Progenitor cell of endocrine pancreas (in vitro differentiated cells): ENCODE data around the gene PEX10. TPM values are rescaled to one million over a fixed set of nuclear protein-coding genes. Genes with fewer than 3 reads are reported as not detected.

ENCODE experiments used
- DNase-seq: peaks from one replicate; pipeline ENCODE4 v3.0.0; 2021; ENCODE audit warnings: low spot score; ENCODE audit not compliant: unreplicated experiment
- H3K27ac Mint-ChIP-seq: 2 replicates; pipeline ENCODE4 v1.8.0; 2021; ENCODE audit warnings: mild to moderate bottlenecking, moderate library complexity, mixed read lengths
- H3K27me3 Mint-ChIP-seq: 2 replicates; pipeline ENCODE4 v1.8.0; 2021; ENCODE audit warnings: mixed read lengths
- H3K36me3 Mint-ChIP-seq: 2 replicates; pipeline ENCODE4 v1.8.0; 2022; ENCODE audit warnings: mixed read lengths; ENCODE audit not compliant: insufficient read depth
- H3K4me1 Mint-ChIP-seq: 2 replicates; pipeline ENCODE4 v1.8.0; 2021; ENCODE audit warnings: low read depth, mixed read lengths
- H3K4me3 Mint-ChIP-seq: 2 replicates; pipeline ENCODE4 v1.8.0; 2021; ENCODE audit warnings: low read depth, mild to moderate bottlenecking, moderate library complexity, mixed read lengths
- H3K9me3 Mint-ChIP-seq: 2 replicates; pipeline ENCODE4 v1.8.0; 2021; ENCODE audit warnings: low read depth, mixed read lengths
- total RNA-seq: library from RNA; stranded (reverse); gene quantifications from 2 replicates; pipeline ENCODE4 v1.2.1, GENCODE V29; 2021
- TF ChIP-seq, protein P1 (sequence below): fragments of 200-600 bp; sonication (generic); IDR thresholded peaks from one replicate; pipeline ENCODE4 v1.5.0; 2021; ENCODE audit warnings: antibody characterized with exemption, mild to moderate bottlenecking; ENCODE audit not compliant: unreplicated experiment

Gene PEX10
- total RNA-seq, 1 donor from 2014 or later, result 27.5 TPM

DNA sequence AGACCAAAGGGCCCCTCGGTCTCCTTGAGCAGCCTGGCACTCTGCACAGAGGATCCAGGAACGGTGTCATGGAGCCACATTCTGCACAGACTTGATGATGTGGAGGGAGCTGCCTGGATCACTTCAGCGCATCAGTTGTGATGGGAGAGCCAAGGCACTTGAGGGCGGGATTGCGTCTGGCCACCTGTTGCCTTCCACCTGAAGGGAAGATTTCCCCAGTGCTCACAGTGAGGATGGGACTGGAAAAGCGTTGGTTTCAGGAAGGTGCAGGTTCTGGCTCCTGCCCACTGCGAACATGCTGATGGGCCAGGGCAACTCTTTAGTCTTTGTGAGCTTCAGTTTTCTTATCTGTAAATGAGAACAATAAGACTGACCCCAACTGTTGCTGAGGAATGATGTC is 18.1 kb downstream of the PEX10 start:
- H3K27ac Mint-ChIP-seq, result peak overlapping the region; percentile 85
- no peak for DNase-seq
- H3K9me3 Mint-ChIP-seq, result no peaks in the 10 kb centered on the region
- H3K36me3 Mint-ChIP-seq, result peaks cover 9% of the 10 kb centered on the region
- peaks cover 15% of the 10 kb centered on the region for H3K4me1 Mint-ChIP-seq
- TF ChIP-seq, protein P1, sequence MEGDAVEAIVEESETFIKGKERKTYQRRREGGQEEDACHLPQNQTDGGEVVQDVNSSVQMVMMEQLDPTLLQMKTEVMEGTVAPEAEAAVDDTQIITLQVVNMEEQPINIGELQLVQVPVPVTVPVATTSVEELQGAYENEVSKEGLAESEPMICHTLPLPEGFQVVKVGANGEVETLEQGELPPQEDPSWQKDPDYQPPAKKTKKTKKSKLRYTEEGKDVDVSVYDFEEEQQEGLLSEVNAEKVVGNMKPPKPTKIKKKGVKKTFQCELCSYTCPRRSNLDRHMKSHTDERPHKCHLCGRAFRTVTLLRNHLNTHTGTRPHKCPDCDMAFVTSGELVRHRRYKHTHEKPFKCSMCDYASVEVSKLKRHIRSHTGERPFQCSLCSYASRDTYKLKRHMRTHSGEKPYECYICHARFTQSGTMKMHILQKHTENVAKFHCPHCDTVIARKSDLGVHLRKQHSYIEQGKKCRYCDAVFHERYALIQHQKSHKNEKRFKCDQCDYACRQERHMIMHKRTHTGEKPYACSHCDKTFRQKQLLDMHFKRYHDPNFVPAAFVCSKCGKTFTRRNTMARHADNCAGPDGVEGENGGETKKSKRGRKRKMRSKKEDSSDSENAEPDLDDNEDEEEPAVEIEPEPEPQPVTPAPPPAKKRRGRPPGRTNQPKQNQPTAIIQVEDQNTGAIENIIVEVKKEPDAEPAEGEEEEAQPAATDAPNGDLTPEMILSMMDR, result no peak
- H3K27me3 Mint-ChIP-seq, result no peaks in the 10 kb centered on the region
- H3K4me3 Mint-ChIP-seq, result no peak overlapping the region

DNA sequence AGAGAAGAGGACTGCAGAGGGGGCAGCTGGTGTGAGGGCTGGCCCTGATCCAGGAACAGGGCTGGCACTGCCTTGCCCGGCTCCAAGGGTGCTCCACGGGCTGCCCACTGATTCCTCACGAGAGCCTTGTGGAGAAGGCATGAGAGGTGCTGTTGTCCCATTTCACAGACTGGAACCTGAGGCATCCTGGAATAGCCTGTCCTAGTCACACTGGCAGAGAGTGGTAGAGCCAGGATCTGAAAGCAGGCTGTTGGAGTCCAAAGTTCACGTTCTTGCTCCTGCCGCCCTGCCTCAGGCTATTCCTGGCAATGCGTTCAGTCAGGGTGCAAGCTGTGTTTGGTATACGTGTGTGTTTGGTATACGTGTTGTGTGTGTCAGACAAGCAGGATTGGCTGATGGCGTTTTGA is 18.9 kb downstream of the PEX10 start:
- DNase-seq, result no peak
- TF ChIP-seq, protein P1, result no peak
- H3K27ac Mint-ChIP-seq, result no peak overlapping the region
- peak overlapping the region; percentile 79 for H3K4me3 Mint-ChIP-seq
- H3K4me1 Mint-ChIP-seq, result peaks cover 15% of the 10 kb centered on the region
- no peaks in the 10 kb centered on the region for H3K9me3 Mint-ChIP-seq
- peaks cover 6% of the 10 kb centered on the region for H3K36me3 Mint-ChIP-seq
- H3K27me3 Mint-ChIP-seq, result no peaks in the 10 kb centered on the region

DNA sequence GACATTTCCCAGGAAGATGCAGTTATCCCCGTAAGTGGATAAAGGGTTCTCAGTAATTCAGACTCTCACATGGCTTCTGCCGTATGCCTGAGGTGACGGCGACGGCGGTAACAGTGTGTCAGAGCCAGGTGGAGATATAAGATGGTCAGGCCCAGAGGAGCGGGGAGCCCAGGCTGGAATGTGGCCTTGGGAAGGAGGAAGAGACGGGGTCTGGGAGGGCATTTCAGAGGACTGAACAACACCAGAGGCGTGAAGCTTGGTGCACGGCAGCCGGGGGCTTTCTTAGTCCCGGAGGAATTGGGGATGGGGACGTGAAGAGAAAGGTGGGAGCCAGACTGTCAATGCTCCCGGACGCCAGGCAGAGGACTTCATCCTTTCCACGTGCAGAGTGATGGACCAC is 19.7 kb downstream of the PEX10 start:
- Mint-ChIP-seq H3K4me3 (peak overlapping the region; percentile 79), H3K4me1 (peaks cover 15% of the 10 kb centered on the region), H3K36me3 (peaks cover 6% of the 10 kb centered on the region), H3K27me3 (no peaks in the 10 kb centered on the region), H3K27ac (peak overlapping the region; percentile 88), H3K9me3 (no peaks in the 10 kb centered on the region)
- no peak for DNase-seq
- TF ChIP-seq, protein P1, result no peak

DNA sequence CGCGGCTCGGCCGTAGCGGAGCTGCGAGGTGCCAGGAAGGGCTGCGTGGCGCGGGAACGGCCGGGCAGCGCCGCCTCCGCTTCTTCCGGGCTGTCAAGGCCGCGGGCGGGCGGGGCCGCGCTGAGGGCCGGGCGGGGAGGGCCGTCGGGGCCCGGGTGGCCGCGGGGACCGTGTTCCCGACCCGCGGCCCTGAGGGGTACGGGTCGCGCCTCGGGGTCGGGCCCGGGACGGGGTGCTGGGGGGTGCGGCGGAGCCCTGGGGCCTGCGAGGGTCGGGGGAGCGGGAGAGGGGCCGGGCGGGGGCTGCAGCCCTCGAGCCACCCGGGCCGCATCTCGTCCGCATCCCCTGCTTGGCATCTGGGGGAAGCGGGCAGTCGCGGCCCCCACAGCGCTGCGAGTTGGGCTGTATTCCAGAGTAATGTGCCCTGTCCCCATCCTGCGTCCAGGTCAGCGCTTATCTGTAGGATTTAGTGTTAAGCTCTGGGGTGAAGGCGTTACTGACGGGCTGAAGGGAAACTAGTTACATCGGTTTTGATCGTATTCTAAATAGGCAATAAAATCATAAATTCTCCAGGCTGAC is 20.3 kb downstream of the PEX10 start:
- Mint-ChIP-seq H3K4me3 (peak overlapping the region; percentile 79), H3K4me1 (peaks cover 15% of the 10 kb centered on the region), H3K36me3 (peaks cover 4% of the 10 kb centered on the region), H3K27ac (peak overlapping the region; percentile 88), H3K27me3 (no peaks in the 10 kb centered on the region), H3K9me3 (no peaks in the 10 kb centered on the region)
- no peak for DNase-seq
- TF ChIP-seq, protein P1, result no peak

DNA sequence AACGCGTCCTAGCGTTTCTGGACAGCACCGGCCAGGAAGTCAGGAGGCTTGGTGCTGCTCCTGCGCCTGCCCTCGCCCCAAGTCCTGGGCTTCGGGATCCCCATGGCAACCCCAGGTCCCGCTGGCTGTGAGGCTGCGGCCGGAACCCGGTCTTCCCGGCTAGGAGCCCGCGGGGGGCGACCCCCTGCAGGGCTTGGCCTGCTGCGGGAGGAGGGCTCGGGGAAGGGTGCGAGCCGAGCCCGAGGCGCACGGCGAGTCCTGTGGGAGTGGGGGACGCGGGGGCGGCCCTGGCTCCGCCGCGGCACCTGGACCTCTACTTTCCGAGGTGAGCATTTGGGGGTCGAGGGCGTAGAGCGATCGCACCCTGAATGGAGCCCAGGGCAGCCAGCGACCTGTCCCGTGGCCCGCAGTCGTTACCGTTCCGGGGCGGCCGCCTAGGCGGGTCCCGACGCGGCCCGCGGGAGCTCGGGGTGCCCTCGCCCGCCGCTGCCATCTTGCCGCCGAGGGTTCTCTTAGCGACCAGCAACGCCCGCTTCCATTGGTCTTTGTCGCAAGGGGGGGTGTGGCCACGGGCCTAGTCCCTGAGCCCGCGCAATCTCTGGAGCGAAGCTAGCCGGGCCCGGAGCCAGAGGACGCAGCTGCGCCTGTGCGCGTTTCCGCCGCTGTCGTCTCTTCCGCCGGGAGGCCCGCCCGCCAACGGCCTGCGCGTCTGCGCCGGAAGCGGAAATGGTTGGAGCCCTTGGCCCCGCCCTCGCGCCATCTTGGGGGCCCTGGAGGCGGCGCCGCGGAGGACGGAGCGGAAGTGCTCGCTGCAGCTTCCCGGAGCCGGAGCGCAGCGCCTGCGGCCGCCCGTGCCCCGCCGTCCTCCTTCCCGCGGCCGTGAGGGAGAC is 21.1 kb downstream of the PEX10 start, which contains the start of the genes MORN1 and RER1:
MORN1 (minus strand) TSS at position 514 of the 890 bp plus-strand sequence; CDS start at position 493, 21 bp downstream.
RER1 (plus strand) TSS at position 801 of the 890 bp plus-strand sequence. CDS start 3,950 bp downstream, outside the sequence.
- Mint-ChIP-seq H3K36me3 (peaks cover 4% of the 10 kb centered on the region), H3K4me3 (peak within 1 kb of the TSS; percentile 79), H3K27ac (peak within 1 kb of the TSS; percentile 88), H3K9me3 (no peaks in the 10 kb centered on the region), H3K27me3 (no peaks in the 10 kb centered on the region), H3K4me1 (peaks cover 15% of the 10 kb centered on the region)
- TF ChIP-seq, protein P1, result no peak
- peak; percentile 97 for DNase-seq
